Spinal cord (tissue), 10 donors: ENCODE data around the gene CYRIA. TPM values are rescaled to one million over a fixed set of nuclear protein-coding genes. Genes with fewer than 3 reads are reported as not detected.
A peak's percentile ranks its signal among the peaks of the same experiment; 100 is the strongest.

ENCODE experiments used
- DNase-seq, 6 donors: peaks; one replicate each; pipeline versions ENCODE4 v3.0.0 to v3.0.0-alpha.2; 2013 to 2015; ENCODE audit warnings: low spot score in 6 of 6, low read depth in 4 of 6
- H3K27ac ChIP-seq: one replicate; pipeline ENCODE4 v1.5.1; 2013; ENCODE audit warnings: low read depth, low read length, control low read depth
- H3K27me3 ChIP-seq: one replicate; pipeline ENCODE4 v1.6.1; 2013; ENCODE audit warnings: low read length; ENCODE audit not compliant: control insufficient read depth, insufficient read depth
- H3K36me3 ChIP-seq: one replicate; pipeline ENCODE4 v1.6.1; 2013; ENCODE audit warnings: low read length; ENCODE audit not compliant: control insufficient read depth, insufficient read depth
- H3K4me1 ChIP-seq: one replicate; pipeline ENCODE4 v1.6.1; 2013; ENCODE audit warnings: low read length; ENCODE audit not compliant: control insufficient read depth, insufficient read depth
- H3K4me3 ChIP-seq: one replicate; pipeline ENCODE4 v1.5.1; 2013; ENCODE audit warnings: low read depth, low read length, control low read depth
- H3K9me3 ChIP-seq: one replicate; pipeline ENCODE4 v1.6.1; 2013; ENCODE audit warnings: low read length; ENCODE audit not compliant: control insufficient read depth, insufficient read depth
- WGBS: methylation state at CpG from one replicate; pipeline ENCODE4 v1.1.5; 2013; ENCODE audit warnings: missing lambda C conversion rate; ENCODE audit not compliant: insufficient coverage; 5-methylcytosine and 5-hydroxymethylcytosine counted together
- polyA plus RNA-seq, 2 donors: library from polyadenylated mRNA; unstranded; fragments of 120-200 nt; gene quantifications; one replicate each; pipeline ENCODE4 v1.2.1, GENCODE V29; 2013; ENCODE audit not compliant: insufficient read length in 2 of 2
- total RNA-seq, 2 donors: library from RNA; depleted of rRNA in 1 of 2; stranded (reverse); fragments of 120-200 nt in 1 of 2; fragments of >200 nt in 1 of 2; gene quantifications; one replicate each; pipeline versions ENCODE4 v1.2.3 to v1.2.4, GENCODE V29; 2013 to 2014
- donor health status: healthy.

CYRIA gene
- total and polyA plus RNA-seq, 4 donors = 18.0 to 44.8 (median 40.0) TPM

GRCh38 chr2:16675781-16676180 lies 10.1 kb upstream of the CYRIA start:
- Histone ChIP-seq H3K9me3 (peaks cover 2% of the 10 kb centered on the region), H3K27me3 (no peaks in the 10 kb centered on the region), H3K4me3 (no peak overlapping the region), H3K36me3 (no peaks in the 10 kb centered on the region), H3K4me1 (no peaks in the 10 kb centered on the region), H3K27ac (no peak overlapping the region)
- DNase-seq = no peak
- WGBS = 100% methylated on average over 1 of the region's 3 CpGs

- peak in 1 of 6 donors; percentile 54 for DNase-seq
- H3K4me1 ChIP-seq = no peaks in the 10 kb centered on the region
- no peak overlapping the region for H3K4me3 ChIP-seq
- no peaks in the 10 kb centered on the region for H3K36me3 ChIP-seq
- no peak overlapping the region for H3K27ac ChIP-seq
- no CpG with 5 or more reads among the region's 1 CpG for WGBS
- H3K9me3 ChIP-seq = peaks cover 2% of the 10 kb centered on the region
- no peaks in the 10 kb centered on the region for H3K27me3 ChIP-seq
Measured at GRCh38 chr2:16674154-16674553, 8.5 kb upstream of the CYRIA start.

GRCh38 chr2:16671760-16672159 lies 6.1 kb upstream of the CYRIA start:
- Histone ChIP-seq H3K27ac (no peak overlapping the region), H3K9me3 (no peaks in the 10 kb centered on the region), H3K27me3 (no peaks in the 10 kb centered on the region), H3K4me3 (no peak overlapping the region), H3K36me3 (no peaks in the 10 kb centered on the region), H3K4me1 (peaks cover under 1% of the 10 kb centered on the region)
- WGBS = 100% methylated on average over 1 of the region's 1 CpG
- no peak for DNase-seq

- 31% methylated on average over 1 of the region's 3 CpGs for WGBS
- H3K4me3 ChIP-seq = no peak overlapping the region
- peak in 1 of 6 donors; percentile 42 for DNase-seq
- H3K9me3 ChIP-seq = no peaks in the 10 kb centered on the region
- no peak overlapping the region for H3K27ac ChIP-seq
- H3K27me3 ChIP-seq = no peaks in the 10 kb centered on the region
- peaks cover 21% of the 10 kb centered on the region for H3K4me1 ChIP-seq
- H3K36me3 ChIP-seq = no peaks in the 10 kb centered on the region
Measured at GRCh38 chr2:16669388-16669787, 3.8 kb upstream of the CYRIA start.

GRCh38 chr2:16666449-16666801 lies 791 bp upstream of the CYRIA start:
- H3K4me3 ChIP-seq = no peak overlapping the region
- H3K27ac ChIP-seq = peak overlapping the region; percentile 51
- no peaks in the 10 kb centered on the region for H3K27me3 ChIP-seq
- H3K4me1 ChIP-seq = peaks cover 33% of the 10 kb centered on the region
- WGBS = 72% methylated on average over 6 of the region's 8 CpGs
- H3K9me3 ChIP-seq = no peaks in the 10 kb centered on the region
- DNase-seq = peak in 2 of 6 donors; percentile 29 to 50
- no peaks in the 10 kb centered on the region for H3K36me3 ChIP-seq

GRCh38 chr2:16664809-16665747 lies 556 bp downstream of the CYRIA start:
- H3K9me3 ChIP-seq = no peaks in the 10 kb centered on the region
- H3K27ac ChIP-seq = peak overlapping the region; percentile 75
- peak in 2 of 6 donors; percentile 45 to 50 for DNase-seq
- H3K27me3 ChIP-seq = no peaks in the 10 kb centered on the region
- peaks cover 36% of the 10 kb centered on the region for H3K4me1 ChIP-seq
- WGBS = 6% methylated on average over 34 of the region's 34 CpGs
- no peaks in the 10 kb centered on the region for H3K36me3 ChIP-seq
- H3K4me3 ChIP-seq = peak overlapping the region; percentile 74

- Histone ChIP-seq H3K4me3 (peak overlapping the region; percentile 74), H3K27ac (peak overlapping the region; percentile 75), H3K9me3 (no peaks in the 10 kb centered on the region), H3K4me1 (peaks cover 36% of the 10 kb centered on the region), H3K27me3 (no peaks in the 10 kb centered on the region), H3K36me3 (no peaks in the 10 kb centered on the region)
- WGBS = 12% methylated on average over 7 of the region's 9 CpGs
- DNase-seq = peak in 5 of 6 donors; percentile 57 to 97 (median 70)
Measured at GRCh38 chr2:16664052-16664731, 1.4 kb downstream of the CYRIA start.

GRCh38 chr2:16663121-16663905 lies 2.3 kb downstream of the CYRIA start:
- no peaks in the 10 kb centered on the region for H3K9me3 ChIP-seq
- no peak for DNase-seq
- H3K27me3 ChIP-seq = no peaks in the 10 kb centered on the region
- H3K4me3 ChIP-seq = peak overlapping the region; percentile 74
- WGBS = 77% methylated on average over 2 of the region's 4 CpGs
- peak overlapping the region; percentile 75 for H3K27ac ChIP-seq
- H3K4me1 ChIP-seq = peaks cover 36% of the 10 kb centered on the region
- H3K36me3 ChIP-seq = no peaks in the 10 kb centered on the region
